Right lobe of liver (tissue), 4 donors: ENCODE data around the gene DYRK1A.

Source experiments
- POLR2A ChIP-seq: fragments of 450-650 bp; IDR thresholded peaks from one replicate; pipeline ENCODE4 v1.6.1; 2017; ENCODE audit warnings: antibody characterized with exemption, mild to moderate bottlenecking
- TF ChIP-seq, protein P1 (sequence below), 4 donors: fragments of 200-600 bp in 3 of 4; fragments of 450-650 bp in 1 of 4; IDR thresholded peaks; one replicate each; pipeline versions ENCODE4 v1.5.1 to v1.8.0; 2016 to 2022; ENCODE audit warnings: antibody characterized with exemption in 4 of 4, mild to moderate bottlenecking in 2 of 4
- donor health status: DM: no; HTN: no; CAD: no.
- donor health status: DM: no; HTN: no; CAD: no.
- donor health status: DM: no; HTN: yes; CAD: no.

DNA sequence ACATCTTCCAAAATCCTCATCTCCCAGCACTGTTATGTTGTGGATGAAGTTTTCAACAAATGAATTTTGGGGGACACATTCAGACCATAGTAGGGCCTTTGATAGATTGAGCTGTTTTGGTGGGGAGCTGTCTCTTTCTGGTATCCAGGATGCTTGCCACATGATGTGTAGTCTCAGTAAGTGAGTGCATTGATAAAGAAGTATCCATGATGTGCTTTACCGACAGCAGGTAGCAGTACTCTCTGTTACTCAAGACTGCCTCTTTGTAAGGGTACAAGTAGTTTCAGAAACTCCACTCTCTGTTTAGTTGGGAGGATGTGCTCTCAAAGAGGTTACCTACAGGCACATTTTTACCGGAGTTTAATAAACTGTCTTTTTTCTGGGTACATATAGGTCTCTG is 26.5 kb downstream of the DYRK1A start:
- no peak for TF ChIP-seq POLR2A
- TF ChIP-seq, protein P1, sequence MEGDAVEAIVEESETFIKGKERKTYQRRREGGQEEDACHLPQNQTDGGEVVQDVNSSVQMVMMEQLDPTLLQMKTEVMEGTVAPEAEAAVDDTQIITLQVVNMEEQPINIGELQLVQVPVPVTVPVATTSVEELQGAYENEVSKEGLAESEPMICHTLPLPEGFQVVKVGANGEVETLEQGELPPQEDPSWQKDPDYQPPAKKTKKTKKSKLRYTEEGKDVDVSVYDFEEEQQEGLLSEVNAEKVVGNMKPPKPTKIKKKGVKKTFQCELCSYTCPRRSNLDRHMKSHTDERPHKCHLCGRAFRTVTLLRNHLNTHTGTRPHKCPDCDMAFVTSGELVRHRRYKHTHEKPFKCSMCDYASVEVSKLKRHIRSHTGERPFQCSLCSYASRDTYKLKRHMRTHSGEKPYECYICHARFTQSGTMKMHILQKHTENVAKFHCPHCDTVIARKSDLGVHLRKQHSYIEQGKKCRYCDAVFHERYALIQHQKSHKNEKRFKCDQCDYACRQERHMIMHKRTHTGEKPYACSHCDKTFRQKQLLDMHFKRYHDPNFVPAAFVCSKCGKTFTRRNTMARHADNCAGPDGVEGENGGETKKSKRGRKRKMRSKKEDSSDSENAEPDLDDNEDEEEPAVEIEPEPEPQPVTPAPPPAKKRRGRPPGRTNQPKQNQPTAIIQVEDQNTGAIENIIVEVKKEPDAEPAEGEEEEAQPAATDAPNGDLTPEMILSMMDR (IDR thresholded peaks at IDR 0.05) = no peak
